Measurements from ENCODE around the gene POR.

The POR gene

DNA sequence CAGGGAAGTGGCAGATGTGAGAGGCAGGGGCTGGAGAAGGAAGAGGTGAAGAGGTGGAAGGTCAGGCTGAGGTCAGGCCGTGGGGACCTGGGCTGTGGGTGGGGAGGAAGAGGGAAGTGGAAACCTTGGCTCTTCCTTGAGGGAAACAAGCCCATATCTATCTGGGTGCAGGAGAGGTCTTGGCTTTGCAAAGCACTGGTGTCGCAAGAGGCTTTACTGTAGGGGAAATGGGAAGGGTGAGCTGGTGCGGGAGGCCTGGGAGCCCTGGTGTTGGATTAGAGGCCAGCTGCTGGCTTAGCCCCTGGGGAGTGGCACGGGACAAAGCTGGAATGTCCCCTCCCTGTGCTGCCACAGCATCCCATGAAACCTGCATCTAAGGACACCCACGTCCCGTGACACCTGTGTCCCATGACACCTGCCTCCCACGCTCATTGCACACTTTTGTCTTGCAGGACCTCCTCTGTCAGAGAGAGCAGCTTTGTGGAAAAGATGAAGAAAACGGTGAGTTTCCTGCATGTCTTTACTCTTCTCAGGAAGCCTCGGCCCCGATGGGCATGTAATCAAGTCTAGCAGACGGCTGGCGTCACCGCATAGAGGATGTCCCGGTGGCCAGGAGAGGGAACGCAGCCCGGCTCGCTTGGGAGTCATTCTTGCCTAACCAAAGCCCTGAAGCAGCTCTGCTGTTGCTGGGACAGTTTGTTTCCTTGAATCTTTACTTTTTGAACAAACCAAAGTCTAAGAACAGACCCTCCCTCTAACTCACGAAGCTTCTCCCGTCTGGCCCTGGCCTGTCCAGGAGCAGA, 57.2 kb downstream of the POR start:
- no peak for DNase-seq (ENCODE audit: low read depth, low spot score)

DNA sequence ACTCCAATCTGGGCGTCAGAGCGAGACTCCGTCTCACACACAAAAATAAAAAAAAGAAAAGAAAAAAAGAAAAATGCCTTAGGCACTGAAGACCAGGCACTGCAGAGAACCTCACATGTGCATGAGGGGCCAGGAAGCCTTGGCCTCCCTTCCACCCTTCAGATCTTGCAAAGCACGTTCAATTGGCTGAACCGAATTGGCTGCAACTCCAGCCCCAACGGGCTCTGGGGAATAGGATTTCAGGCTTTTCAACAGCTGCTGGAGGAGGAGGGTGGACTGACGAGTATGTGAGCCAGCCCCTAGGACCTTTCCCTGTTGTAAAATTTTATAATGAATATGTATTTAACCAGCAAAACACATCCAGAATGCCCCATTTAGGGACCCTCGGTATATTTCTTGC, 62.8 kb downstream of the POR start:
- DNase-seq (ENCODE audit: low read depth, low spot score): no peak

DNA sequence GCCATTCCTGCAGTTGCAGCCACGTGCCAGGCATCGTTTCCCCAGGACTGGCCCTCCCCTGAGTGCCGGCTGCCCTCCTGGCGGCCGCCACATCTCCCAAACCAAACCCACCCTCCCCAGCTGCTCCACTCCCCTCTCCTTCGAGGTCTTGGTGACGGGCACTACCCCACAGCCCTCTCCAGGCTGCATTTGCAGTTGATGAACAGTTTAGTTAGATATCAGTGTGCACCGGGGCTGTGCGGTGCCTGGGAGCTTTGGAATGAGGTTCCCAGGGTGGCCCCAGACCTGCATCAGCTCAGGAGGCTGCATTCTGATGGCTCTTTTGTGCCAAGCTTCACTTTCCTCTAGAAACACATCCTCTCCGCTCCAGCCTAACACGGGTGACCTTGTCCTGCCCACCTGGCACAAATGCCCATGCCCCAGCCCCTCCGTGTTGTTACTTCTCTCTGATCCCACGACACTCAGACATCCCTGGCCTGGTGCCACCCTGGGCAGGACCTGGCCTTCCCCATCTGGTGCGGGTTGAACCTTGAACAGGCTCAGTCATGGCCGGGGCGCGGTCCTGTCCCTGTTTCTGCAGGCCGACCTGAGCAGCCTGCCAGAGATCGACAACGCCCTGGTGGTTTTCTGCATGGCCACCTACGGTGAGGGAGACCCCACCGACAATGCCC, 64.9 kb downstream of the POR start:
- DNase-seq (ENCODE audit: low read depth, low spot score): no peak

DNA sequence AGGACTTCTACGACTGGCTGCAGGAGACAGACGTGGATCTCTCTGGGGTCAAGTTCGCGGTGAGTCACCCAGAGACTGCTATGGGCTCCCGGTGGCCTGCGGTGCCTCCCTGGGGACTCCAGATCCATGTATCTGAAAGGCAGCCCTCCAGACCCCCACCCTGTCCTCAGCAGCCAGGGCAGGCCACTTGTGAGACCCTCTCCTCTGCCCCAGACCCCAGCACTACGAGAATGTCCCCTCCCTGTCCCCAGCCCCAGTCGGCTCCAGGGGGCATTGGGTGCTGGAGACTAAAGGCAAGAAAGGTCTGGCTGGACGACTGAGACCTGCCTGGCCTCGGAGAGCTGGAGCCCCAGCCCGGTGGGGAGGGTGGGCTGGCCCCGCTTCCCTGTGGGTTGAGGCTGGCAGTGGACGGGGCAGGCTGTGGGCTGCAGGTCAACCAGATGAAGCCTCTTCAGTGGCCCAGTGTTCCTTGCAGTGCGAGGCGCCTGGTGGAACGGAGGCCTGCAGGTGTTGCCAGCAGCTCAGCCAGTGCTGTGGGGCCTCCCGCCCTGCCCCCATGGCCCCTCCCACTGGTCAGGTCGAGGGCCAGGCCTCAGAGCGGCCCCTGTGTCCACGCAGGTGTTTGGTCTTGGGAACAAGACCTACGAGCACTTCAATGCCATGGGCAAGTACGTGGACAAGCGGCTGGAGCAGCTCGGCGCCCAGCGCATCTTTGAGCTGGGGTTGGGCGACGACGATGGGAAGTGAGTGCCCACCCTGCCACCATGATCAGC, 65.7 kb downstream of the POR start:
- DNase-seq (ENCODE audit: low read depth, low spot score): no peak

DNA sequence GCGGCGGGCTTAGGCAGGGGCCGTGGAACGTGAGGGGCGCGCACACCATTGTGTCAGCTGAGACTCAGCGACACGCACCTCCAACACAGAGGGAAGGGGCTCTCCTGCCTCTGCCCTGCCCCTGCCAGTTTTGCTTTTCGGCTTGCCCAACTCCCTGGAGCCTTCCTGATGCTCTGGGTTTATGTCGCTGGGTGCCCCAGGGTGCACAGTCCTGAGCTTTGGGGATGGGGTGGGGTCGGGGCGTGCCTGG, 66.2 kb downstream of the POR start:
- DNase-seq (ENCODE audit: low read depth, low spot score): no peak

DNA sequence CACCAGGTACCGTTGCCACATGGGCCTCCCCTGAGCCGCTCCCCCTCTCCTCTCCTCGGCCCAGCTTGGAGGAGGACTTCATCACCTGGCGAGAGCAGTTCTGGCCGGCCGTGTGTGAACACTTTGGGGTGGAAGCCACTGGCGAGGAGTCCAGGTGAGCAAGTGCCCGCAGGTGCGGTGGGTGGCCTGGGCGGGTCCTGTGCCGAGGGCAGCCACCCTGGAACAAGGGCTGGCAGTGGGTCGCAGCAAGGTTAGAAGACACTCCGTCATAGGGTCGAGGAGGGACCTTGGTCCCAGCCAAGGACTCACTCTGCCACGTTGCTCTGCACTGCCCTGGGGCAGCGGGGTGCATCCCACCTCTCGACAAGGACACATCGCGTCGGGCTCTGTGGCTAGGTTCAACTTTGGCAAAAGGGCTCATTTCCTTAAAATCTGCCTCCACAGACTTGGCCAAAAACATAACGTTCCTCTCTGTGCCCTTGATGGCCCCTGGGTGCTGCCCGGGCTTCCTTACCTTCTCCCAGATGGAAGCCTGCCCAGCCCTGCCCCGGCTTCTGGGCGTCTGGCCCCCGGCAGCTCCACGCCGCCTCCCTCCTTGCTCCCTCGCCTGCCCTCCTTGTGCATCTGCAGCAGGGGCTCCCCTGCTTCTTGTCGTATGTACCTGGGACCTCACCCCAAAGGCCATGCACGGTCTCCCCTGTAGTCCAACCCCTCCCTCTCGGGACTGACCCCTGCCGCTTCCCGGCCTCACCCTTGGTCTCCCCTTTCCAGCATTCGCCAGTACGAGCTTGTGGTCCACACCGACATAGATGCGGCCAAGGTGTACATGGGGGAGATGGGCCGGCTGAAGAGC, 66.7 kb downstream of the POR start:
- no peak for DNase-seq (ENCODE audit: low read depth, low spot score)

DNA sequence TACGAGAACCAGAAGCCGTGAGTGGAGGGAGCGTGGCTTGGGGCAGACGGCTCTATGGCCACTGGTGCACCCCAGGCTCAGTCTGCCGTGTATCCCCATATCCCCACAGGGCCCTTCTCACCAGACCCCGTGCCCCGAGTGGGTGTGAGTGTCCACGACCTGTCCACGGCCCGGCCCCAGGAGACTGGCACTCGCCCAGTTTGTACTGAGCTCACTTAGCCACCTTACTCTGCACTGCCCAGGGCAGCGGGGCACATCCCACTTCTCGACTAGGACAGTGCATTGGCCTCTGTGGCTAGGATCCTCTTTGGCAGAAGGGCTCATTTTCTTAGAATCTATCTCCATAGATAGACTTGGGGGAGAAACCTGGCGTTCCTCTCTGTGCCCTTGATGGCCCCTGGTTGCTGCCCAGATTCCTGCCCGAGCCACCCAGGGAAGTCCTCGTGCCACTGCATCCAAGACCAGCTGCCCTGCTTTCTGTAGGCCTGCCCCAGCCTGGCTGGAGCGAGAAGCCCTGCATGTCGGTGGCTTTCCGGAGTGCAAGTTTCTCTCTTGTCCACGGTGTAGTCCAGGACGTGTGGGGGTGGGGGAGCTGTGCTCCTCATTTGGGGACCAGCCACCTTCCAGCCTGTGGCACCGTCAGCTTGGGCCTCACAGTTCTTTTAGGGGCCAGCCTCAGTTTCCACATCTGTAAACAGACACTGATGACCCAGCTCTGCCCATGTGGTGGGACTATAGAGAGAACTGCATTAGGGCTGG, 67.5 kb downstream of the POR start:
- no peak for DNase-seq (ENCODE audit: low read depth, low spot score)

DNA sequence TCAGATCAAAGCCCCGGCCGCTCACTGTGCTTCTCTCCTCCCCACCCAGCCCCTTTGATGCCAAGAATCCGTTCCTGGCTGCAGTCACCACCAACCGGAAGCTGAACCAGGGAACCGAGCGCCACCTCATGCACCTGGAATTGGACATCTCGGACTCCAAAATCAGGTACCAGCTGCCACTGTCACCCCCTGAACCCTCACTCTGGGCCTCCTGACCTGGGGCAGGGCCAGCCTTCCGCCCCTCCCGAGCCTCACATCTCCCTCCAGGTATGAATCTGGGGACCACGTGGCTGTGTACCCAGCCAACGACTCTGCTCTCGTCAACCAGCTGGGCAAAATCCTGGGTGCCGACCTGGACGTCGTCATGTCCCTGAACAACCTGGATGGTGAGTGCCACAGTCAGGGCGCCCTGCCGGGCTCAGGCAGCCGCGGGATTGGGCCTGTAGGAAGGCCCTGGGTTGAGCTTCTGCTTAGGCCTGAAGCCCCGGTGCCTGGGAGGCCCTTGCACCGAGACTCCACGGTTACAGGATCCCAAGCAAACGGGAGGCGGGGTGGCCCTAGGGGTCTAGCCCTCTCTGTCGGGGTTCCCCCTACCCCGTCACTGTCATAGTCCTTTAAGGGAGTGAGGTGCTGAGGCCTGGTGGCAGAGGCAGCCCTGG, 68.6 kb downstream of the POR start:
- DNase-seq (ENCODE audit: low read depth, low spot score): no peak

DNA sequence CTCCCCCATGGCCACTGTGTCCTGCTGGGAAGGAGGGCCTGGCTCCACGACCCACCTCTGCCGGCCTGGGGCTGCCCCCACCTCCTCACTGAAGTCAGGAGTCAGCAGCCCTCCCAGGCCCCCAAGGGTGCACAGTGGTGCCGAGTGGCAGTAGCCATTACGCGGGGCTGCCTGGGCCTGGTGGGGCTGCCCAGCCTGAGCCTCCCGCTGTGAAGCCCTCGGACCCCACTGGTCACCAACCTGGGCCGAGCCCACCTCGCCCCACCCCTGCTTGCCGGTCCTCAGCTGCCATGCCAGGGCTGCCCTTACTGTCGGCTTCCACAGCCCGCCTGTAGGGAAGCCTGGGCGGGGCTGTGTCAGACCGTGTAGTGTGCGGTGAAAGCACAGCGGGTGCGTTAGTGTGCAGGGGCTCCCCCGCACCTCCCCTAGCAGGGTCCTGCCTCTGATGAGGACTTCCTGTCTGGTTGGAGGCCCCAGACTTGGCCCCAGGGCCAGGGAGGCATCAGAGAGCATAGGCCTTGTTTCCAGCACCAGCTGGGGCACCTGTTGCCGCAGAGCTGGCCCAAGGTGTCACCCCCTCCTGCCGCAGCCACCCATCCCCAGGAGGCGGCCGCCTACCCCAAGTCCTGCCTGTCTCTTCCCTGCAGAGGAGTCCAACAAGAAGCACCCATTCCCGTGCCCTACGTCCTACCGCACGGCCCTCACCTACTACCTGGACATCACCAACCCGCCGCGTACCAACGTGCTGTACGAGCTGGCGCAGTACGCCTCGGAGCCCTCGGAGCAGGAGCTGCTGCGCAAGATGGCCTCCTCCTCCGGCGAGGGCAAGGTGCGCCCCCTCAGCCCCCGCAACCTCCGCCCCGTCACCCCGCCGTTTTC, 69.4 kb downstream of the POR start:
- DNase-seq (ENCODE audit: low read depth, low spot score): no peak

DNA sequence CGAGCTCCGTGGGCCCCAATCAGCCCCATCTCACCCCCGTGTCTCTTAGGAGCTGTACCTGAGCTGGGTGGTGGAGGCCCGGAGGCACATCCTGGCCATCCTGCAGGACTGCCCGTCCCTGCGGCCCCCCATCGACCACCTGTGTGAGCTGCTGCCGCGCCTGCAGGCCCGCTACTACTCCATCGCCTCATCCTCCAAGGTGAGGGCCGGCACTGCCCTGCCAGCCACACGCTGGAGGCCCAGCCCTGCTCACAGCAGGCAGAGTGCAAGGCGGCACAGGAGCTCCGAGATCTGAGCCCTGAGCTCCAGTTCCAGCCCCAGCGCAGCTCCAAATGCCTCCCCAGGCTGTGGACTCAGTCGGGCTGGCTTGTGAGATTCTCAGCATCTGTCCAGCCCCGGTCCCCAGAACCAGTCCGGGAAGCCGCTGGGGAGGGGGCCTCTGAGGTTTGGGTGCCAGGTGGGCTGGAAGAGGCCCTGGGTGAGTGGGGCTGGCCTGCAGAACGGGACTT, 70.1 kb downstream of the POR start:
- DNase-seq (ENCODE audit: low read depth, low spot score): no peak

DNA sequence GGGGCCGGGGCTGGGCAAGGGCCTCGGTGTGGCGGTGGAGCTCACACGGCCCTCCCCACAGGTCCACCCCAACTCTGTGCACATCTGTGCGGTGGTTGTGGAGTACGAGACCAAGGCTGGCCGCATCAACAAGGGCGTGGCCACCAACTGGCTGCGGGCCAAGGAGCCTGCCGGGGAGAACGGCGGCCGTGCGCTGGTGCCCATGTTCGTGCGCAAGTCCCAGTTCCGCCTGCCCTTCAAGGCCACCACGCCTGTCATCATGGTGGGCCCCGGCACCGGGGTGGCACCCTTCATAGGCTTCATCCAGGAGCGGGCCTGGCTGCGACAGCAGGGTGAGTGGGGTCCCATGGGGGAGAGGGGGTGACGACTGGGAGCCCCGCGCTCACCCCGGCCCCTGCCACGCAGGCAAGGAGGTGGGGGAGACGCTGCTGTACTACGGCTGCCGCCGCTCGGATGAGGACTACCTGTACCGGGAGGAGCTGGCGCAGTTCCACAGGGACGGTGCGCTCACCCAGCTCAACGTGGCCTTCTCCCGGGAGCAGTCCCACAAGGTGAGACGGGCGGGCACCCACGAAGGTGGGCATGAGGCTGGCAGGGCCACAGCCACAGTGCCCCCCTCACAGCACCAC, 70.7 kb downstream of the POR start:
- DNase-seq (ENCODE audit: low read depth, low spot score): no peak

DNA sequence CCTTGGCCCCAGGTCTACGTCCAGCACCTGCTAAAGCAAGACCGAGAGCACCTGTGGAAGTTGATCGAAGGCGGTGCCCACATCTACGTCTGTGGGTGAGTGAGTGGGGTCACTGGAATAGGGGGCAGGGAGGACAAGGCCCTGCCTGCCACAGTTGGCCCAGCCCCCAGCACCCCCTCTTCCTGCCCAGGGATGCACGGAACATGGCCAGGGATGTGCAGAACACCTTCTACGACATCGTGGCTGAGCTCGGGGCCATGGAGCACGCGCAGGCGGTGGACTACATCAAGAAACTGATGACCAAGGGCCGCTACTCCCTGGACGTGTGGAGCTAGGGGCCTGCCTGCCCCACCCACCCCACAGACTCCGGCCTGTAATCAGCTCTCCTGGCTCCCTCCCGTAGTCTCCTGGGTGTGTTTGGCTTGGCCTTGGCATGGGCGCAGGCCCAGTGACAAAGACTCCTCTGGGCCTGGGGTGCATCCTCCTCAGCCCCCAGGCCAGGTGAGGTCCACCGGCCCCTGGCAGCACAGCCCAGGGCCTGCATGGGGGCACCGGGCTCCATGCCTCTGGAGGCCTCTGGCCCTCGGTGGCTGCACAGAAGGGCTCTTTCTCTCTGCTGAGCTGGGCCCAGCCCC, 71.3 kb downstream of the POR start:
- DNase-seq (ENCODE audit: low read depth, low spot score): no peak

DNA sequence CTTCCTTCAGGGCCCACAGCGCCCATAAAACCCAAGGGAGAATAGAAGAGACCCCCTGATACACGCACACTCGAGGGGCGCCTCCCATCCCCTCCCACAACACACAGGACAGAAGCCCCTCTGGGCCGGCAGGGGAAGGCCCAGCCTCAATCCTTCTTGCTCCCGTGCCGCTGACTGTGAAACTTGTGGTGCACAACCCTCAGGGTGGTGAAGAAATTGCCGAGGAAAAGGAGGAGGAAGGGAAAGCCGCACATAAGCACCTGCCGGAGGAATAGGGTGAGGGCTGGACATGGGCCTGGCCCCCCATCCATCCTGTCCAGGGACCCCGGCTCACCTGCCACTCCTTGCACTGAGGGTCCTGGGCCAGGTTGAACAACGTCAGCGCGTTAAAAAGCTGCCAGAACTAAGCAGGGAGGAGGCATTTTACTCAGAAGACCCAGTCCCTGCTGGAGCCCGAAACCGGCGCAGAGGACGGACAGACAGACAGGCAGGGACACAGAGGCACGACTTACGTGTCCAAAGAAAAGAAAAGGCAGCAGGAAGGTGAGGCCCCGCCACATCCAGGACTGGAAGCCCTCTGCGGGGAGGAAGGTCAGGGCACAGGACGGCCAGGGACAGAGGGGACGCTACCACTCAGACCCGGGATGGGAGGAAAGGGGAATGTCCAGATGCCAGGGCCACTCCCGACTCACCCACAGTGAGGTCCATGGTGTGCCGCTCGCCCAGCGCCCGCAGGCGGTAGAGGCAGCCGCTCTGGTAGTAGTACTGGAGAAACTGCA, 72.3 kb downstream of the POR start:
- DNase-seq (ENCODE audit: low read depth, low spot score): no peak

DNA sequence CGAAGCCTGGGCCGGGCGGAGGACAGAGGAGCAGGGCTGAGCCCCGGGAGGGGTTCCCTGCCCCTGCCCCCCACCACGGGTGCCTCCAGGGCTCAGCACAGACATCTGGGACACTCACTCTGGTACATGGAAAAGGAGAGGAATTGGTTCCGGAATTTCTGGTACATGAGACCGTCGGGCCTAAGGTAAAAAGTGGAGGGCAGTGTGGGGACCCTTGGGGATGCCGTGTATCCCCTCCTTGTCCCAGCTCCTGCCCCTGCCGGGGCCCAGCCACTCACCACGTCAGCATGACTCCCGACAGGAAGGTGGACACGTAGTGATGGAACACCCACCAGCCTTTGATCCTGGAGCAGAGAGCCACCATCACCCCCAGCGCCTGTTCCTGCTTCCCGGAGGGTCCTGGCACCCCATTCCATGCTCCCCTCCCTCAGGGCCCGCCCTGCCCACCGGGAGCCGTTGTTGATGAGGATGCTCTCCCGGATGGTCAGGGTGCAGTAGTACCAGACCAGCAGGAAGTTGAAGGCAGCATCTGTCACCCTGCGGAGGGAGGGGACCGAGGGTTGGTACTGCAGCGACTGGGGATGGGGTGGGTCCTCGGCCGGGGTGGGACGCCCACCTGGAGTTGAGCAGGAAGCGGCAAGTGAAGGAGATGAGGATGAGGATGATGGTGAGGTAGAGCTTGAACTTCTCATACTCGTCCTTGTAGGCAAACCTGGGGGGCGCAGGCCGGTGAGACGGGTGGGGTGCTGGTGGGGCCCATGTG, 73.0 kb downstream of the POR start:
- DNase-seq (ENCODE audit: low read depth, low spot score): no peak

DNA sequence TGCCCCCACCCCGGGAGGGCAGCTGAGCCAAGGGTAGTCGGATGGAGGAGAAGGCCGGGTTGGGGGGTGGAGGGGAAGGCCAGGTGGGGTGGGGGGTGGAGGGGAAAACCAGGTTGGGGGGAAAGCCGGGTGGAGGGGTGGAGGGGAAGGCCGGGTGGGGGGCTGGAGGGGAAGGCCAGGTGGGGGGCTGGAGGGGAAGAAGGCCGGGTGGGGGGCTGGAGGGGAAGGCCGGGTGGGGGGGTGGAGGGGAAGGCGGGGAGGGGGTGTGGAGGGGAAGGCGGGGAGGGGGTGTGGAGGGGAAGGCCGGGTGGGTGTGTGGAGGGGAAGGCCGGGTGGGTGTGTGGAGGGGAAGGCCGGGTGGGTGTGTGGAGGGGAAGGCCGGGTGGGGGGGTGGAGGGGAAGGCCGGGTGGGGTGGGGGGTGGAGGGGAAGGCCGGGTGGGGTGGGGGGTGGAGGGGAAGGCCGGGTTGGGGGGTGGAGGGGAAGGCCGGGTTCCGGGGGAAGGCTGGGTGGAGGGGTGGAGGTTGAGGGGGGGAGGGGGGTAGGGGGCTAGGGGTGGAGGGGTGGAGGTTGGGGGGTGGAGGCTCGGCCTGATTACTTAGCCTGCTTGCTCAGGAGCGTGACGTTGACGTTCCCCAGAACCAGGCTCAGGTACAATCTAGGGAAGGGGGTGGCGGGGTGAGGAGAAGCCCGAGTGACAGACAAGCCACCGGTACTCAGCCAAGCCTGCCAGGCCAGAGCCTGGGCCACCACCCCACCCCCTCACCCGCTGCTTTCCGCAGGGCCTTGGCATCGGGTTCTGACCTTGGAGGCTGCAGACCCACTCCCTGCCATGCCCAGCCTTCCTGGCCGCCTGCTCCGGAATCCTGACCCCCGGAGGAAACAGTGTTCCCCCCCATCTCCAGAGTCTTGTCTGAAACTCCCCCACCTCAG, 73.9 kb downstream of the POR start:
- no peak for DNase-seq (ENCODE audit: low read depth, low spot score)

Data from iPS DF 19.7 (cell line).